HG03442 (cell line): Measurements from ENCODE around the gene GALNT3.
A peak's percentile ranks its signal among the peaks of the same experiment; 100 is the strongest.

Source experiments
- ATAC-seq: cut with Tn5 transposase; IDR thresholded peaks from one replicate; pipeline ENCODE4 v1.9.1; 2021; ENCODE audit warnings: mild to moderate bottlenecking, moderate library complexity; ENCODE audit not compliant: unreplicated experiment

Gene GALNT3

GRCh38 chr2:165796819-165797530, 2.9 kb upstream of the GALNT3 start:
- ATAC-seq, result no peak

DNA sequence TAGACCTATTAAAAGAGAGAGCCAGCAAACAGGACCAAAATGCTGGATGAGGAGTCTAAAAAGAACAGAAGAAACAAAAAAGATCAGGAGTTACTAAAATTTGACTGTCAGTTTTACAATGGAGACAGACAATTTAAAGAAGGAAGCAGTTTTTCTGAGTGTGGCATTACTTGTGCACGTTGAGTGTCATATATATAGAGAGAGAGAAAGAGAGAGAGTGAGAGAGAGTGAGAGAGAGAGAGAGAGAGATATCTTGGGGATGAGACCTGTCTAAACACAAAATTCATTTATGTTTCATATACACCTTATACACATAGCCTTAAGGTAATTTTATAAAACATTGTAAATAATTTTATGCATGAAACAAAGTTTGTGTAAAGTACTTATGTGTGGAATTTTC, 2.1 kb upstream of the GALNT3 start:
- ATAC-seq, result no peak

GRCh38 chr2:165795011-165795410, 964 bp upstream of the GALNT3 start:
- peak; percentile 6 for ATAC-seq

- ATAC-seq, result peak; percentile 96
These were observed 485 bp upstream of the GALNT3 start for GRCh38 chr2:165794536-165794928.

DNA sequence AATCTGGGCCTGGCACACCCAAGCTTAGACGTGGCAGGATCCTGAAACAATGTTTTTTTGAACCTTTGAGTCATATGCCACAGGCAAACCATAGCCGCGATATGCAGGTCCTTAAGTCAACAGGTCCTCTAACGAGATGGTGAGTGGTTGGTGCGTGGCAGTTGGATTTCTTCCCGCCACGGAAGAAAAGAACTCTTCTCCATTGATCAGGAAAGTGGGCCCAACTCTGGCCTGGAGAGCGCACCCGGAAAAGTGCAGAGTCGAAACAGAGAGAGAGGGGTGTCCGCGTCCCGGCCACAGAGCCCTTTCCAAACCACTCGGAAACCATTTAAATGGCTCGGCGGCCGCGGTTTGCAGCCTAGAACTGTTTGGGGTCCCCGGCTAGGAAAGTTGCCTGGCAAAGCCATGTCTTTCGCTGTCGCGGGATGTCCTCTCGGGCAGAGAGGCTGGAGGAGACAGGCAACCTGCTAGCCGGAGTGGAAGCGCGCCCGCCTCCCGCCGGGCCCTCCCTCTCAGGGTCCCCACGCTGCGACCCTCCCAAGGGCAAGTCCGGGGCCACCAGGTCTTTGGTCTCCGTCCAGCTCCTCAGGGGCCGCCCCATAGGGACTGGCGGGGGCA, 777 bp downstream of the GALNT3 start:
- ATAC-seq, result peak; percentile 1

DNA sequence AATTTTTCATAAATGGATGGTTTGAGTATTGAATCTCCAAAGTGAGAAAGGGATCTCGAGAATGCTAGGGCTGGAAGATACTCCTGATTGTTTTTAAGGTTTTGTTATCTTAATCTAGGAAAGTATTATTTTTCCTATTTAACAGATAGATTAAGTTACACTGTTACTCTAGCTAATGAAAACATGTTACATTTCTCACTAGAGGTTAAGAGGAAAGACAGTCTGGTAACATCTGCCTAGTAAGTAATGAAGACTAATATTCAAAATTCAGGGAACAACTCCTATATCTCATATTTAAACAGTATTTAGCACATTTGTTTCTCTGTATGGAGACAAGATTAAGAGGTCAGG, 2.0 kb downstream of the GALNT3 start:
- no peak for ATAC-seq

- no peak for ATAC-seq
These were observed 2.5 kb downstream of the GALNT3 start for GRCh38 chr2:165791421-165792103.

DNA sequence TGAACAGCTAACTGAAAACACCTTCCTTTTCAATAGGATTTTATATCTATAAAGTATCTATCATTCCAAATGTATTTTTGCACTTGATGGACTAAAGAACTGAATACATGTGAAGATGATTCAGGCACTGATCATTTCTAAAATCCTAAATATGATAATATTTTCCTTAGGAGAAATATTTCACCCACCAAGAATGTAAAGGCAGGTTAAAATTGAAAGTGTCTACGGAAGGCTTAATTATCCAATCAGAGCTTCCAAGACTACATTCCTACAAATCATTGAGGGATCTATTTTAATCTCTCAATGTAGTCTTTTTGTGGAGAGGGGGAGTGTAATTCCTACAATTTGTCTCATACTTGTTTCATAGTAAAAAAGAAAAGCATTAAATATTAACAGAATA, 3.6 kb downstream of the GALNT3 start:
- no peak for ATAC-seq

- no peak for ATAC-seq
These were observed 6.7 kb downstream of the GALNT3 start for GRCh38 chr2:165787334-165787733.

- no peak for ATAC-seq
These were observed 14.3 kb downstream of the GALNT3 start for GRCh38 chr2:165779706-165780105.

DNA sequence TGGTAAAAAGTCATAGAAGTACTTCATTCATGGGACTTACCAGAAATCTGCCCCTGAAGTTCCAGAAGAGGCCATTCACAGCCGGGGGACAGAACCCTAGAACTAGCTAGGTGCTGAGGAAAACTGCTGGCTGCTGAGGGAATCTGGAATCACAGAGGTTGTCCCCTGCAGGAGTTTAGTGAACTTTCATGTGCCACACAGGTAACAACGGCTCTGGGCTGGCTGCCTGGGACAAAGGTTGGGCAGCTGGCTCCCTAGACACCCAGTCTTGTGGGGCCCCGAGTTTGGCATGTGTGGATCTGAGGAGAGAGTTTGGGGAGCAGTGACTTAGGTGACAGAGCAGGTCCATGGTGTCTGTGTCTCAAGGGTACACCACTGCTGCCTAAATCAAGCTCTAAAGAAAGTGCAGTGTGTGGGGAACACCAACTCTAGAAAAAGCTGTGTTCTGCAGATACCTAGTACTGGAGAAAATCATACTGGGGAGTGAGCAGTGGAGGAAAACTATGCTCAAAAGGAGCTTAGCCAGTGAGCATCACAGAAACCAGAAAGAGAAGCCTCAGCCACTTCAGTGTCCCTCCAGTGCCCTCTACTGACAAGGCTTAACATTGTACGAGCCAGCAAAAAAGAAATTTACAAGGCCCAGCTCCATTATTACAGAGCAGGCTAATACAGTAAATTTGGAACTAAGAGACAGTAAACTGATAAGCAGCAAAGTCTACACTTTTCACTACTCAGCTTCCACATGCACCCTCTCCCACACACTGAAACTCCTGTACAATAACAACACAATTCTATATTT, 15.2 kb downstream of the GALNT3 start:
- no peak for ATAC-seq

DNA sequence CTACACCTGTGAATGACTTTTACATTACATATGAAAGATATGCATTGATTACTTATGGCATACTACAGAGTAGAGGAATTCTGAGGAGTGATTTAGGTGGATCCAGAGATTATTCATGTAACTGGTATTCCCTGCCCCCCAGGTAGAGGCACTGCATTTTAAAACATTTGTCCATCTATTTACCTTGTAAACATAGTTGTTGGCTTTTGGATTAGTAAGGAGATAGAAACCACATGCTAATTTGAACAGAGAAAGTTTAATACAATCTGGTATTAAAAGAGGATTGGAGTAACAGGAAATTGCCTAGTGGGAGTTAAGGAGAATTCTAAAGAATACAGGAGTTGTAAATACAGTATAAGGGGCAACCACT, 15.9 kb downstream of the GALNT3 start:
- ATAC-seq, result no peak

DNA sequence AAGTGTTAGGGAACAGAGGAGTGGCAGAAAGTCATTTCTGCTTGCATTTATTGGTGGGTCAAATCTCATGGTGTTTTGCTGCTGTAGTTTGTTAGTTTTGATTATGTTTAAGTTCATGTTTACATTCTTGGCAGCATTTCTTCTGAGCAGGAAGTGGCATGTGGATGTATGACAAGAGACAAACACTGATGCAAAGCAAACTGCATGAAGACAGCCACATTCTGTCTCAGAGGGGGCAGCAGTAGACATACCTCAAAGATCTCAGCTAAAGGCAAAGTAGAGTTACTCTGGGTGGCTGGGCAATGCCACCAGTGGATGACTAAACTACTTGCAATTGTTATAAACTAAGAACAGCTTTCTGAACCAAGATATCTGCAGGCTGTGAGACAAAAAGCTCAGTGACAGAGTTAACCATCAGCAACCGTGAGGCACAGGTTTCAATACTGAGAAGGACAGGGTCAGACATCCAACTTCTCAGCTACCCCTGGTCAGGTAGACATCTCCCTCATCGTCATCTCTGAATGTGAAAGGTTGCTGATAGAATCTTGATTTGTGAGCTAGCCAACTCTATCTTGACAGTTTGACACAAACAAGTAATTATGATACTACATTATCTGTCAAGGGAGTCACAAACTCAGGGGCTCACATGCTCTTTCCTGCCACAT, 16.4 kb downstream of the GALNT3 start:
- peak; percentile 55 for ATAC-seq

DNA sequence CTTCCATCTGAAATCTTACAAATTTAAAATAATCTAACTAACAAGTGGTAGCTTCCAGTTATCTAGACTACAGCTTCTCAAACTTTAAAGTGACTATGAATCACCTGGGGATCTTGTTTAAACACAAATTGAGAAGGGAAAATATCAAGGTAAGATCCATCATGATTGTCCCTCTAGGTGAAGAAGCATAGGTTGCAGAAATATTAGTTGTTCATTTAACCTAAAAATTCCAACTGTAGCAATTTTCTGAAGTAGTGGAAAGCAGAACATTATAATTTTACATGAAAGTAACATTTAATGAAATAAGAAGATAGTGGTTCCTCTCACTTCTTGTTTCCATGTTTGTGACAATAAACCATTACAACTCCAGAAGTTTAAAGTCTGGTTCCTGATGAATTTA, 17.3 kb downstream of the GALNT3 start:
- ATAC-seq, result no peak

GRCh38 chr2:165776013-165776412, 18.0 kb downstream of the GALNT3 start:
- ATAC-seq, result no peak

- no peak for ATAC-seq
These were observed 20.4 kb downstream of the GALNT3 start for GRCh38 chr2:165773684-165774083.

DNA sequence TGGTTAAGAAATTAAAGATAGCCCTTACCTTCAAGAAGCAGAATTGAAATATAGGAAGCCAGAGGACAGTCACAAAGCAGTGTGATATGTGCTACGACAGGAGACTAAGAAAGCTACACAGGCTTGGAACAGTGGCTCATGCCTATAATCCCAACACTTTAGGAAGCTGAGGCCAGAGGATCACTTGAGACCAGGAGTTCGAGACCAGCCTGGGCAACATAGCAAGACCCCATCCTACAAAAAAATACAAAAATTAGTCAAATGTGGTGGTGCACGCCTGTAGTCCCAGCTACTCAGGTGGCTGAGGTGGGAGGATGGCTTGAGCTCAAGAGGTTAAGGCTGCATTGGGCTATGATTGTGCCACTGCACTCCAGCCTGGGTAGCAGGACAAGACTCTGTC, 21.9 kb downstream of the GALNT3 start:
- ATAC-seq, result no peak

DNA sequence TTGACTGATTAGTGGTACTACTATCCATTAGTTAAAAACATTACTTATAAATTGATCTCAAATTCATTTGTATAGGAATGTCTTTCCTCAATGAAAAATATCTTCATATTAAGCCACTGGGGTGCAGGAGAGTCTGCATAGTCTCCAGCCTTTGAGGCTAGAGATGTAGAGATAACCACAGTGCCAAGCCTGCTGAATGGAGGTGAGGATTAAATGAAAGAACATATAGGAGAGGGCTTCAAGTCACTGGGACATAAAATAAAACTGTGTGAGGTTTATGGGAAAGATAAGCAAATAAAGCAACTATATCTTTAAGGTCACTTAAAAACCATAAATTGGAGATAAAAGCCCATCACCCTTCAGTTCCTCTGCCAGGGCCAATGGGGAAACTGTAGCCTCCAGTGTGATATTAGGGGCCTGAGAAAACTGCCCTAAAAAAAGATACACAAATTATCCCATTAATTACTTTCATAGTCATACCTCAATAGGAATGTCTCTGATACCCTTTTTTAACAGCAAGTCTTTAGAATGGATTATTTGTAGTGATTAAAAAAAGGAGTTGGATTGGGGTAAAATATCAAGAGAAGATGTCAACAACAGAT, 27.6 kb downstream of the GALNT3 start:
- ATAC-seq, result no peak

DNA sequence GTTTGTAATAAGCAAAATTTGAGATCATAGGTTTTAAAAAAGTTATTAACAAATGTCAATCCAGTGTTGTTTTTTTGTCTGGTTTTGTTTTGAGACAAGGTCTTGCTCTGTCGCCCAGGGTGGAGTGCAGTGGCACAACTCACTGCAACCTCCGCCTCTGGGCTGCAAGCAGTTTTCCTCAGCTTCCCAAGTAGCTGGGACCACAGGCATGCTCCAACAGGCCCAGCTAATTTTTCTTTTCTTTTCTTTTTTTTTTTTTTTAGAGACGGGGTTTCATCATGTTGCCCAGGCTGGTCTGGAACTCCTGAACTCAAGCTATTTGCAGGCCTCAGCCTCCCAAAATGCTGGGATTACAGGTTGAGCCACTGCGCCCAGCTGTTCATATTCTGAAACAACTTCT, 31.3 kb downstream of the GALNT3 start:
- no peak for ATAC-seq

DNA sequence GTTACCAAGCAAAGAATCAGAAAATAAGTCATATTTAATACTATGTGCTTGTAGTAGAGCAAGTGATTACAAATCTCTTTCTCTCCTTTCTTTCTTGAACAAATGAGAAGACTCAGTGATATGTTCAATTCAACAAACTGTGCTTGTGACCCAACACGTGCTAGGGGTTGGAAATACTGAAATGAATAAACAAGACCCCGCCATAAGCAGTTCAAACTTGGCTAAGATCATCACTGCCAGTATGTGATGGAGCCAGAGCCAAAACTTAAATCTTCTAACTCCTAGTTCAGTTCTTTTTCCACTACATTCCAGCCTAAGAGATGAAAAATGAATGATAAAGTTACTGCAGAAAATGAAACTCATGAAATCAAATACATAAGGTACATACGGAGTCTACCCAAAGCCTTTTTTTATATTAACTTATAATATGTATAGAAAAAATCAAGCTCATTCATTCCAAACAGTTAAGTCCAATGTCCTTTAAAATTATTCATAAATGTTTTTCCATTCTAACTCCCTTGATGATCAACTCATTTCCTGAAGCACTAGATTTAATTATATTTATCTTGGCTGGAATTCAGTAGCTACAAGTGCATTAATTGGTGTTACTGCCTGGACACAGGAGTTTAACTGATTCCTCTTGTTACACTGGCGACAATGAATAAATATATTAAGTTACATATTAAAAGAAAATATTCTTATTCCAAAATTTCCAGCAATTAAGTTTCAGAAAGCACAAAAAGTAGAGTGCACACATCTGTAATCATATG, 36.0 kb downstream of the GALNT3 start:
- ATAC-seq, result no peak
